Frontal cortex (tissue), 4 donors: ENCODE data around the gene DFFA. TPM values are rescaled to one million over a fixed set of nuclear protein-coding genes. Genes with fewer than 3 reads are reported as not detected.
"Not testable (repeated sequence)": the region's sequence is repeated elsewhere in the genome, so short reads cannot be mapped to it uniquely, and the experiment has no call there.

Experiments used
- DNase-seq, 2 donors: peaks; one replicate each; pipeline ENCODE4 v3.0.0; 2012; ENCODE audit warnings: low spot score in 2 of 2
- FAIRE-seq: peaks from 2 replicates; lab custom pipeline; 2012; peaks lifted over from hg19 to GRCh38; lab: Jason Lieb, UNC
- total RNA-seq: library from RNA; depleted of rRNA; stranded (reverse); fragments of >200 nt; gene quantifications from one replicate; pipeline ENCODE4 v1.2.3, GENCODE V29; 2014
- donor health status: control.
- donor health status: control.
- donor health status: control.

DFFA gene
- total RNA-seq, 1 donor from 2014 or later: 29.8 TPM

DNA sequence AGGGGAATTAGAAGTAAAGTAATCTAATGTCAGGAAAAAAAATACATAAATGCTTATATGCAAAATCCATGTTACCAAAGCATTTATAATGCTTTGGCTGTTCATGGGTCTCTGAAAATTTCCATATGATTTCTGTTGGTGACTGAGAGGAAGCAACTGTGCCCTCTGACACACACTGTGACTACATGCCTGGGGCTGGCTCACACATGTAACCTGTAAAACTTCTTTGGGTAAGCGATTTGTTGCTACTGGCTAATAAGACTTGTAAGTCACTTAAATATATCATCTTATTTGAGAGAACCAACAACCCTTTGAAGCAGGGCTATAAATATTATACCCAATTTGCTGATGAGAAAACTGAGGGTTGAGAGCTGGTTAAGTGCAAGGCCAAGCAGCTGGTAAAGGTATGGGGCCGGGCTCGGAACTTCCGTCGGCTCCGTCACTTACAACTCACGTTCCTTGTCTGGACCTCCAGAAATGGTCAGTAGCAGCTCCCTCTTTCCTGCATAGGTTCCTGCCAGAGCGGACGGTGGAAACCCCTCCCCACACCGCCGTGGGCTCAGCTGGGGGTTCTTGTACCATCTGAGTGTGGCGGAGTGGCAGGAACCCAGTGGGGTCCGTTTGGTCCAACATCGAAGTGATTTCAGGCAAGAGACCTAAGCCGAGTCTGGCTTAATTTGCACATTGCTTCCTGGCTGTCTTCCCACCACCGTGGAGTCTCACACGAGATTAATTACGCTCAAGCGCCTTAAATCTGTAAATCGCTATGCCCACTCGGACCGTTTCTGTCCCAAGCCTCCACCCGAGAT, 714 bp downstream of the DFFA start:
- DNase-seq (no peak), FAIRE-seq (no peak)

DNA sequence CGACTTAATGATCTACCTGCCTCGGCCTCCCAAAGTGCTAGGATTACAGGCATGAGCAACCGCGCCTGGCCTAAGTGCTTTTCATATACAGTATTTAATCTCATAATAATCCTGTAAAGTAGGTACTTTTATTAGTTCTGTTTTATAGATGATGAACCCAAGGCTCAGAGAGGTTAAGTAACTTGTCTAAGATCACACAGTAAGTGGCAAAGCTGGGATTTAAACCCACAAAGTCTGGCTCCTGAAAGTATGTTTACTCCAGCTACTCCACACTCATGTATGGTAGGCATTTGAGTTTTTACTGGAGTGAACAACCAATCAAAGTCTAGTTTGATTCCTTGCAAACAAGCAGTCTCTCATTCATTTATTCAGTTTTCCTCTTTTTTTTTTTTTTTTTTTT, 2.3 kb downstream of the DFFA start:
- no peak for DNase-seq
- no peak for FAIRE-seq

DNA sequence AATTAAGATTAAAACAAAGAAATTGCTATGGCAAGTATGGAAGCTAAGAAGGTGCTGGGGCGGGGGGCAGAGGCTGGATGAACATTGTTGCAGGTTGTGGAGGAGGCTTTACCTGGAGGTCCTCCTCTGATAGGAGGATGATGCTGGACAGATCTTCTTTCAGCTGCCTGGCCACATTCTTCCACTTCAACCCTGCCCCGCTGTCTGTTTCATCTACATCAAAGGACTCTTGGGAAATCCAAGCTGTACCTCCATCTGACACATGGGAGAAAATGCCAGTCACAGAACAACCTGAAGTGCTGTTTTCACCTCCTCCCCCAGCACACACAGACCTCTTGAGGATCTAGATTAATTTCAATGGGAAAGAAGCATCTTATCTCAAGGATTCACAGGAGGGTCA, 5.3 kb downstream of the DFFA start:
- no peak for DNase-seq
- no peak for FAIRE-seq

DNA sequence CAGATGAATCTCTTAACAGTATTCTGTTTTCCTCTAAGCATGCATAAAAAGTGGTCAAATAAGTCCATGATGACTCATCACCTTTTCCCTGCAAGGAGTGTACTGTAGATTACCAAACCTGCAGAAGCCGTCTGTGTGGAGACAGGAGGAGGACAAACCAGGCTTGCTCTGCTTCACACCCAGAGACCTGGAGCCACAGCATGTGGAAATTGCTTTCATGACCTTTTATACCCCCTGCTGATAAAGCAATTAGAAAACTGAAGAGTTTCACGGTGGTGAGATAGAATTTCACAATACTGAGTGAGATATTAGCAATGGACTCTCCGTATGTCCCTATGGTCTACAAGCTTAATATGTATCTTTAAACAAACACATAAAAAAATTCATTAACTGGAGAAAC, 13.1 kb downstream of the DFFA start:
- no peak for DNase-seq
- no peak for FAIRE-seq

DNA sequence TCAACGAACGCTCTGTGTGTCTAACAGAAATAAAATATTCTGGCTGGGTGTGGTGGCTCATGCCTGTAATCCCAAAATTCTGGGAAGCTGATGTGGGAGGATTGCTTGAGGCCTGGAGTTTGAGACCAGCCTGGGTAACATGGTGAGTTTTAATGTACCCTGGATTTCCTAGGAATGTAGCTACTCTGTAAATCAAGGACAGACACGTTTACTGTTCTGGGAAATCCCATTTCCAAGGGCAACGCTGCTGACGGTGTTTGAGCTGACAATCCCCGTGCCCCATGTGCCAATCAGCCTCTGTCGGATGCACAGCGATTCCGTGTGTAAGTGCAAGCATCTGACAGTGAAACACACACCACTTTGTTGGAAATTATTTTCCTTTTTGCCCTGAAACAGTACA, 14.5 kb downstream of the DFFA start:
- no peak for FAIRE-seq
- no peak for DNase-seq

DNA sequence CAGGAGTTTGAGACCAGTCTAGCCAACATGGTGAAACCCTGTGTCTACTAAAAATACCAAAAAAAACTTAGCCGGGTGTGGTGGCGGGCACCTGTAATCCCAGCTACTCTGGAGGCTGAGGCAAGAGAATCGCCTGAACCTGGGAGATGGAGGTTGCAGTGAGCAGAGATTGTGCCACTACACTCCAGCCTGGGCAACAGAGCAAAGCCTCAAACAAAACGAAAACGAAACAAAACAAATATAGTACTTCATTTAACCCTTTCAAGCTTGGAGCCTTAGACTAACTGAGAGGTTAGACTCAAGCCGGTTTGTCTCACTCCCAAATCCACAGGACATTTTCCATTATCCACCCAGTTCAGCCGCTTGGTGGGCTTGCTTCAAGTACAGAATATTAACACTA, 14.9 kb downstream of the DFFA start:
- DNase-seq, FAIRE-seq: not testable (repeated sequence)

DNA sequence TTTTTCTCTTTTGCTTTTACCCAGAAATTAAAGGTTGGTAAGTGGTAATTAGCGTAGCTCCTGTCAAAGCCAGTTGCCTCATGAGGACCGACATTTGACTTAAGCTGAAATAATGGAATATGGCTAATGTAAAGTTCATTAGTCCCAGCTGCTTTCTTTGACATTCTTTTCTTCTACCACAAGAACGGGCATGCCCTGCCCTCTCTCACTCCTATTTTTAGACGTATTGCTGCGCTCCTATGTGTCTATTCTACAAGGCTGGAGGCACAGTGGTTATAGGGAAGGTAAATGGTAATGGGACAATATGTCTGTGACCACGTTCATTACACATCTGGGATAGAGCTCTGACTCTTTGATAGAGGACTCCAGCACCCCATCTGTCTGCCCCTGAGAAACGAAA, 15.7 kb downstream of the DFFA start:
- FAIRE-seq (no peak), DNase-seq (no peak)

DNA sequence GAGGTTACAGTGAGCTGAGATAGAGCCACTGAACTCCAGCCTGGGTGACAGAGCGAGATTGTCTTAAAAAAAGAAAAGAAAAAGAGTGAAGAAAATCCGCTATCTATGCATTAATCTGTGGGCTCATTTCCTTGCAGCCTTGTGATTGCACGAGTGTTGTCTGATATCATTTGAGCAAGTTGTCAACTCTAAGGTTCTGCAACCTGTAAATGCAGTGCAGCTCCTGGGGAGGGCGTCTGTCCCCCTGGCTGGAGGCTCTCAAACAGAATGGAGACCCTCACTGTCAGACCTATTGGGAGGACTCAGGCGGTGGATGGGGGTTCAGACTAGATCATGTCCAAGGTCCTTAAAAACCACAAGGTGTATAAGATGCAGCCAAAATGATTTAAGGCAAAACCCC, 16.3 kb downstream of the DFFA start:
- no peak for DNase-seq
- no peak for FAIRE-seq

DNA sequence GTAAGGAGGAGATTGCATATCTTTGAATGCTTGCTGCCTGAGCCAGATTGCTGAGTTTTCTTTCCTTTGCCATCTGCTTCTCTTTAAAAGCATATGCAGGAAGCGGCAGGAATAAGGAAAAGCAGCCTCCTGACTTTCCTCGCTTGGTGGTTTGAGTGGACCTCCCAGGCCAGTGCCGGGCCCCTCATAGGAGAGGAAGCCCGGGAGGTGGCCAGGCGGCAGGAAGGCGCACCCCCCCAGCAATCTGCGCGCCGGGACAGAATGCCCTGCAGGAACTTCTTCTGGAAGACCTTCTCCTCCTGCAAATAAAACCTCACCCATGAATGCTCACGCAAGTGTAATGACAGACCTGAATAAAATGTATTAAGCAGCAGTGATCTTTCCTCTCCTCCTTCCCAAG, 21.0 kb downstream of the DFFA start:
- FAIRE-seq (no peak), DNase-seq (no peak)

DNA sequence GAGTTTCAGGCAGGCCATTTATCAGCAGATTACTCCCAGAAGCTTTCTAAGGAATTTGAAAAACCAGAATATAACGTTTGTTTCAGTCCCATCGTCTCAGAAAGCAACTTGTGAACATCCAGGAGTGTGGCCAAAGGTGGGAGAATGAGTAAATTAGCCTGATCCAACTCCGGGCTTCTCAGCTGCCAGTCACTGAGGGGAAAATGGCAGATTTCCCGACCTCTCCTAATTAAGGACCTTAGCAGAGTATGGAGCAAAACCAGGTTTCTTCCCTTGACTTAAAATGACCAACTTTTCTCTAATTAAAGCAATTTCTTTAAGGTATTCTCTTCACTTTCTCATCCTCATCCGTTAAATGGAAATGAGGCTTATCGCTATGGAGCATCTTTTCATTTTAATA, 21.5 kb downstream of the DFFA start:
- DNase-seq (no peak), FAIRE-seq (no peak)

DNA sequence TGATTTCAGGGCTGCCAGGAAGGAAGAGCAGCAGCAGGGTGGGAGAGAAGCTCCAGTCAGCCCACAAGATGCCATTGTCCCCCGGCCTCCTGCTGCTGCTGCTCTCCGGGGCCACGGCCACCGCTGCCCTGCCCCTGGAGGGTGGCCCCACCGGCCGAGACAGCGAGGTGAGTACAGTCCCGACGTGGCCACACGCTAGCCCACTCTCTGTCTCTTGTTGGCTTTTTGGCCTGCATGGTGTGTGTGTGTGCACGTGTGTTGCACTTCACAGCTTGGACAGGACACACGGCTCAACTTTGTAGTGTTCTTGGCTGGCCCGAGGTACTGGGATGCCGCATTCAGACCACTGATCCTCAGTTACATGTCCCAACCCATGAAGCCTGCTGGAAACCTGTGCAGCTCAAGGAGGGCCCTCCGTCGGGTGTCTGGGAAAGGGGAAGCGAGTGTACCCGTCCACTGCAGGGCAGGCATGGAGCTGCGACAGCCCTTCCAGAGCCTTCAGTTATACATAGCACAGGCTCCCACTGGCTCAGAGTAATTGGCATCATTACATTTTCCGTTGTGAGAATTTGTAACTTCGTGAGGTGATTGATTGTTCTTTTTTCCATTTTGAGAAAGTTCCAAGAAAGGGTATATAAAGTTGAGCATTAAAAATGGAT, 22.0 kb downstream of the DFFA start:
- no peak for DNase-seq
- FAIRE-seq: no peak

DNA sequence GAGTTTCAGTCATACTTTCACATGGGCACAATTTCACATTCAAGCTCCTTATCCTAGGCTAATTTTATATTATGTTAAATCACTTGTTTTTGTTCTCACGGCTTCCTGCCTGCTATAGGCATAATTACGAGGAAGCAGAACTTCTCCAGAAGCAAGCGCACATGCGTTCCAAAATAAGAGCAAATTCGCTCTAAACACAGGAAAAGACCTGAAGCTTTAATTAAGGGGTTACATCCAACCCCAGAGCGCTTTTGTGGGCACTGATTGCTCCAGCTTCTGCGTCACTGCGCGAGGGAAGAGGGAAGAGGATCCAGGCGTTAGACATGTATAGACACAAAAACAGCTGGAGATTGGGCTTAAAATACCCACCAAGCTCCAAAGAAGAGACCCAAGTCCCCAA, 22.6 kb downstream of the DFFA start, which contains the start of gene CORT:
CORT (plus strand) TSS at position 281 of the 400 bp plus-strand sequence. CDS start 193 bp downstream, outside the sequence.
- DNase-seq (peak in 1 of 2 donors; percentile 38), FAIRE-seq (no peak)

DNA sequence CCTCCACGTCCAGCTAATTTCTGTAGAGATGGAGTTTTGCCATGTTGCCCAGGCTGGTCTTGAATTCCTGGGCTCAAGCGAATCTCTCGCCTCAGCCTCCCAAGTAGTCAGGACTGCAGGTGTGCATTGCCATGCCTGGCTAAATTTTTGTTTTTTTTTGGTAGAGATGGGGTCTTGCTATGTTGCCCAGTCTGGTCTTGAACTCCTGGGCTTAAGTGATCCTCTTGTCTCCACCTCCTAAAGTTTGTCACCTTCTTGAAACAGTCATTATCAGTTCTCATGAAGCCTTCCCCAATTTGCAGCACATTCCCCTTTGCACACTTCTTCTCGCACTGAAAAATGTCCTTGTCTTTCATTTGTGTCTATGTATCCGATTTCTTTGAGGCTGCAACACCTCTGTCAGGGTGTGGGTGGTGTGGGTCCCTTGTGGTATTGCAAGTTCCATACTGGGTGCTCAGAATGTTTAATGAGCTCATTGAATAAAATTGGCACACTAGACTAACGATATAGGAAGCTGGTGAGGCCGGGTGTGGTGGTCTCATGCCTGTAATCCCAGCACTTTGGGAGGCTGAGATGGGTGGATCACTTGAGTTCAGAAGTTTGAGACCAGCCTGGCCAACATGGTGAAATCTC, 25.4 kb downstream of the DFFA start:
- DNase-seq (no peak), FAIRE-seq (no peak)

DNA sequence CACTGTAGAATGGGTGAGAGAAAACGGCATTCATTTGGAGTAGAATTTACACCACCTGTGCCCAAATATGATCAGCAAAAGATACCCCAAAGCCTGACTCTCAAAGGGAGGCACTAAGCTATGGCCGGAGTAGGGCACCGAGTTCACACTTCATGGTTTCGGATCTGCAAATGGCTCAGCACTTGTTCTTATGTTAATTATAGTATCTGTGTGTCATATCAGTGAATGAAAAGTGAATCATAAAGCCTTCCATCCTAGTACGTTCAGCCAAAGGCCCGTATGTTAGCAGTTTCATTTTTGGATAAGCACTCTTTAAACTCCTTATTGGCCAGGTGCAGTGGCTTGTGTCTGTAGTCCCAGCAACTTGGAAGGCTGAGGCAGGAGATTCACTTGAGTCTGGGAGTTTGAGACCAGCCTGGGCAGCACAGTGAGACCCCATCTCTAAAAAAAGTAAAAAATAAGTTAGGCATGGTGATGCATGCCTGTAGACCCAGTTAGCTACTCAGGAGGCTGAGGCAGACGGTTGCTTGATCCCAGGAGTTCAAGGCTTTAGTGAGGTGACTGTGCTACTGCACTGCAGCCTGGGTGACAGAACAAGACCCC, 27.4 kb downstream of the DFFA start:
- no peak for DNase-seq
- no peak for FAIRE-seq

DNA sequence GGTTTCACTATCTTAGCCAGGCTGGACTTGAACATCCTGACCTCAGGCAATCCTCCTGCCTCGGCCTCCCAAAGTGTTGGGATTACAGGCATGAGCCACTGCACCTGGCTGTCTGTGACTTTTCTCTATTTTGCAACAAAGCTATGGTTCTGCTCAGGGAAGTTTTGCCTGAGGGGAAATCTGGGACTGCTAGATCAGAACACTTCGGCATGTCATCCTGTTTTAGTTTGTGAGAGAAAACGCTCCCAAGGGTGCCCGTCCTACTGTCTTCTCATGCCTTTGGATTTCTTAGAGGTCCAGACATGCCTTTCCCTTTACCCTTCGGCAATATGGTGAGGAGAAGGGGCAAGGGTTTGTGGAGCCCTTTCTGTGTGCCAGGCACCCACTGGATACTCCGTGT, 28.1 kb downstream of the DFFA start:
- DNase-seq (no peak), FAIRE-seq (no peak)

DNA sequence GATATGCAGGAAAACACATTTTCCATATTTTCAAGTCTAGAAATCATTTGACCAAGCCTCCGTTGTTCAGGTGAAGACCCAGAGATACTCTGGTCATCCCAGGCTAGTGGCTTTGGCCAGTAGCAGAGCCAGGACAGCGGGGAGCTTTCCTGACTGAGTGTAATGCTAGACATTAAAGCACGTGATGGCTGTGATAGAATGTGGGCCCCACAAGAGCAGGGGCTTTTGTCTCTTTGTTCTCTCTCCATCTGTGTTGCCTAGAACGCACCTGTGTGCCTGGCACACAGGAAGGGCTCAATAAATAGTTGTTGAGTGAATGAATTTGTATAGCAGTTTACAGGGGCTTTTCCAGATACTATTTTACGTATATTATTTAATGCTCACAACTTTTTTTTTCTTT, 31.5 kb downstream of the DFFA start:
- no peak for FAIRE-seq
- no peak for DNase-seq

DNA sequence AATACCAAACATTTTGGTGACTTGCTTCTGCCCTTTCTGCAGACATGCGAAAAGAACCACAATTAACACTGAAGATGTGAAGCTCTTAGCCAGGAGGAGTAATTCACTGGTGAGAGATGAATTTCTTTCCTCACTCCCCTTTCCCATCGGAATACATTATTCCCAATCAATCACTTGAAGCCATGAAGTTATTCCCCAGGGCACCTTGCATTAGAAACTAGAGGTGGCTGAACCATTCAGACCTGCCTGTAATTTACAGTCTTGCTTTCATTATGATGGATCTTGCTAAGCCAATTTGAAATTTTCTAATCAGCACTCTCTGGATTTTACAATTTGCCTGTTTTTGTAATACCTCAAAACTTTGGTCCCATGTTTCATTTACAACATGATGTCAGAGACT, 32.0 kb downstream of the DFFA start:
- DNase-seq: no peak

DNA sequence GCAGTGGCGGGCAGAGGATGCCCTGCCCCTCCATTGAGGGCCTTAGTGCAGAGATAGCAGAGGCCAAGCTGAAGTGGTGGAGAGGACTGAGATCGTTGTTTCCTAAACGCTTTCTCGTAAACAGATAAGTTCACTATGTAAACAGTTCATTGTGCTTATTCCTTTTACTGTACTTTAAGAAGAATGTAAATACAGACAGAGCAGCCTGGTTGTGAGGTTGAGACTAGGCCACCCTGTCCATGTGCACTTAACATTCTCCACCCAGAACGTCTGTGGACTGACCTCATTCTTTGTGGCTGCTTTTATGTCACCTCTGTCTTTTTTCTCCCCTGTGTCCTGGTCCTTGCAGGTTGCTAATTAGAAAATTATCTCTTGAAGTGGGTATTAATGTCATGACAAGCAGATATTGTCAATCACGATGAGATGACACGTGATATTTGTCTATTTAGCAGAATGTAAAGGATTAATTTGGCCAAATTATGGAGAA, 33.6 kb downstream of the DFFA start:
- no peak for FAIRE-seq
- DNase-seq: no peak

More for the DNA sequence above, 32.0 kb downstream of the DFFA start:
- FAIRE-seq: no peak

DNA sequence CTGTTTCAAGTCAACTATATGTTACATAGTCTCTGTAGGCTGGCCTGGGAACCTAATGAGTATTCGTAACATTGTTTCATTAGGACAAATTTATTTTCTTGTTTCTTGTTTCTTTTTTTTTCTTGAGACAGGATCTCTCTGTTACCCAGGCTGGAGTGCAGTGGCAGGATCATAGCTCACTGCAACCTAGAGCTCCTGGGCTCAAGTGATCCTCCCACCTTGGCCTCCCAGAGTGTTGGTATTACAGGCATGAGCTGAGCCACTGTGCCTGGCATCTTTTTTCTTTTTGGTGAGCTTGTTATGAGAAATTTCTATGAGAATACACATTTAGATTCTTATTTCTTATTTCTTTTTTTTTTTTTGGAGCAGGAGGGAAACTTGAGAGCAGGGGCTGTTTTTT, 35.3 kb downstream of the DFFA start:
- FAIRE-seq: no peak
- DNase-seq: no peak

DNA sequence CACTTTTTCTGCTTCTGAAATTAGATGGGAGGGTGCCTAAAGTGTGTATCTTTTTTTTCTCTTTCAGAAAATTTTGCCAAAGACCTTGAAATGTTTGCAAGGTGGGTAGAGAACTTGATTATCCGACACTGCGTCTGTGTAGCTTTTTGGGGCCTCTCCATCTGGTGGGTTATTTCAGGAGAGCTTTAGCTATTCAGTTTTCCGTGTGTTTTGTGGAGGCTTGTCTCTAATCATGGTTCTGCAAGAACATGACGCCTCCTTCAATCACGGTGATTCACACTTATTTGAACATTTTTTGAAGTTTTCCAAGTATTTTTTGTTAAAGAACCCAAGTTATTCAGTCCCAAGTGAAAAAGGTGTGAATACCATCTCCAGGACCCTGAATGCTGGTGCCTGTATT, 37.7 kb downstream of the DFFA start:
- FAIRE-seq: no peak

DNA sequence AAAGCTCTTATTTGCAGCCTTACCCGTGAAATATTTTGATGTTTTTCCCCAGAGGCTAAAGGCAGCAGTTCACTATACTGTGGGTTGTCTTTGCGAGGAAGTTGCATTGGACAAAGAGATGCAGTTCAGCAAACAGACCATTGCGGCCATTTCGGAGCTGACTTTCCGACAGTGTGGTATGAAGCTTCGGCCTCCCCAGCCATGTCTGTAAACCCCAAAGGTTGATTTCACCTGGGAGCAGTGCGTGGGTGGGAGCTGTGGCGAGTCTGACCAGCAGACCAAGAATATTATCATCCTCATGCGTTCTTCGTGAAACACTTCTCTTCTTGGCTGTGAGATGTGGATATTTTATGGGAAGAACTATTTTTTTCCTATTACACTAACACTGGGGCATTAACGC, 38.5 kb downstream of the DFFA start:
- DNase-seq: no peak
- no peak for FAIRE-seq

More for the DNA sequence above, 37.7 kb downstream of the DFFA start:
- DNase-seq: no peak
